CD4-positive, alpha-beta memory T cell (primary cell): ENCODE measurements around the gene ZNF138. TPM values are rescaled to one million over a fixed set of nuclear protein-coding genes. Genes with fewer than 3 reads are reported as not detected.
"Not testable (repeated sequence)": the region's sequence is repeated elsewhere in the genome, so short reads cannot be mapped to it uniquely, and the experiment has no call there.

Experiments
- CTCF ChIA-PET: fragments of 350-600 bp; sonication (Branson Sonifier 250); formaldehyde crosslinking; loops from one replicate; lab custom pipeline; 2021; ENCODE audit warnings: inconsistent platforms; ENCODE audit not compliant: partially characterized antibody; lab: Charles Lee
- POLR2A ChIA-PET: fragments of 350-600 bp; sonication (Branson Sonifier 250); formaldehyde crosslinking; loops from one replicate; lab custom pipeline; 2021; ENCODE audit not compliant: partially characterized antibody; lab: Charles Lee
- DNase-seq, 5 donors: peaks; one replicate each; pipeline versions ENCODE4 v3.0.0 to v3.0.0-alpha.2; 2020 to 2022; ENCODE audit warnings: mixed read lengths in 1 of 5
- H3K27ac ChIP-seq: one replicate; pipeline ENCODE4 v1.7.0; 2013; ENCODE audit warnings: low read depth, low read length
- H3K27me3 ChIP-seq: 2 replicates; pipeline ENCODE4 v1.7.0; 2013; ENCODE audit warnings: mild to moderate bottlenecking, low read length, moderate library complexity; ENCODE audit not compliant: insufficient read depth
- H3K36me3 ChIP-seq: 2 replicates; pipeline ENCODE4 v1.7.0; 2013; ENCODE audit warnings: mild to moderate bottlenecking, low read length, moderate library complexity; ENCODE audit not compliant: insufficient read depth
- H3K4me1 ChIP-seq: 2 replicates; pipeline ENCODE4 v1.7.0; 2013; ENCODE audit warnings: mild to moderate bottlenecking, low read length, moderate library complexity; ENCODE audit not compliant: insufficient read depth
- H3K4me3 ChIP-seq, 2 donors: one replicate each; pipeline ENCODE4 v1.7.0; 2013; ENCODE audit warnings: low read length in 2 of 2, mild to moderate bottlenecking in 1 of 2
- H3K9me3 ChIP-seq, 2 donors: one replicate each; pipeline ENCODE4 v1.7.0; 2013; ENCODE audit warnings: low read length in 2 of 2, control low read depth in 1 of 2; ENCODE audit not compliant: control insufficient read depth in 1 of 2
- H3K27ac Mint-ChIP-seq, 7 donors: one replicate each; pipeline ENCODE4 v1.8.0; 2020 to 2021; ENCODE audit warnings: mixed read lengths in 7 of 7, mild to moderate bottlenecking in 6 of 7, inconsistent platforms in 3 of 7, moderate library complexity in 3 of 7
- H3K27me3 Mint-ChIP-seq, 2 donors: one replicate each; pipeline ENCODE4 v1.8.0; 2020 to 2021; ENCODE audit warnings: mixed read lengths in 2 of 2
- H3K36me3 Mint-ChIP-seq, 2 donors: one replicate each; pipeline ENCODE4 v1.8.0; 2020 to 2021; ENCODE audit warnings: mixed read lengths in 2 of 2, inconsistent platforms in 1 of 2, mild to moderate bottlenecking in 1 of 2
- H3K4me1 Mint-ChIP-seq, 4 donors: one replicate each; pipeline ENCODE4 v1.8.0; 2020 to 2021; ENCODE audit warnings: mixed read lengths in 4 of 4, mild to moderate bottlenecking in 1 of 4
- H3K4me3 Mint-ChIP-seq, 8 donors: one replicate each; pipeline ENCODE4 v1.8.0; 2020 to 2021; ENCODE audit warnings: mixed read lengths in 8 of 8, mild to moderate bottlenecking in 7 of 8, moderate library complexity in 6 of 8, inconsistent platforms in 3 of 8
- H3K9me3 Mint-ChIP-seq, 8 donors: one replicate each; pipeline ENCODE4 v1.8.0; 2020 to 2021; ENCODE audit warnings: mixed read lengths in 8 of 8, mild to moderate bottlenecking in 5 of 8, inconsistent platforms in 3 of 8, moderate library complexity in 1 of 8
- intact Hi-C: fragments of 100-400 bp; cut with micrococcal nuclease; formaldehyde crosslinking; loops from one replicate; pipeline ENCODE4 v1.15.1; 2023
- polyA plus RNA-seq, 2 donors: library from polyadenylated mRNA; unstranded; fragments of 300-500 nt; fragmentation: Illumina TruSeq; gene quantifications; one replicate each; pipeline ENCODE4 v1.2.3, GENCODE V29; 2021
- total RNA-seq, 2 experiments: library from RNA; stranded (reverse); gene quantifications; one replicate each; pipeline ENCODE4 v1.2.3, GENCODE V29; 2021

Gene ZNF138
- total and polyA plus RNA-seq, 4 experiments from 2014 or later: 12.1 to 15.3 (median 13.9) TPM

- H3K27ac ChIP-seq, H3K4me3 ChIP-seq, H3K9me3 Mint-ChIP-seq, H3K27me3 ChIP-seq, POLR2A ChIA-PET, H3K9me3 ChIP-seq, H3K4me3 Mint-ChIP-seq, H3K27me3 Mint-ChIP-seq, DNase-seq: not testable (repeated sequence)
- Mint-ChIP-seq H3K27ac (peak overlapping the region in 1 of 7 donors; percentile 22), H3K4me1 (peaks cover 30 to 64% (median 43%) of the 10 kb centered on the region in 4 donors), H3K36me3 (peaks cover 53 to 66% of the 10 kb centered on the region in 2 donors)
- intact Hi-C loops: loop anchor here (10.0 kb wide), 2 partner anchors 206 to 1946 kb away; partner anchors contain the start of genes ERV3-1 and RABGEF1
- CTCF ChIA-PET: interaction anchor here (0.7 kb wide), 1 partner anchor 42 kb away, joined by 3 read pairs; no protein-coding TSS in a partner anchor
- peaks cover 20% of the 10 kb centered on the region for H3K4me1 ChIP-seq
- peaks cover 20% of the 10 kb centered on the region for H3K36me3 ChIP-seq
Observed at GRCh38 chr7:64799169-64799568, 4.9 kb downstream of the ZNF138 start.

DNA sequence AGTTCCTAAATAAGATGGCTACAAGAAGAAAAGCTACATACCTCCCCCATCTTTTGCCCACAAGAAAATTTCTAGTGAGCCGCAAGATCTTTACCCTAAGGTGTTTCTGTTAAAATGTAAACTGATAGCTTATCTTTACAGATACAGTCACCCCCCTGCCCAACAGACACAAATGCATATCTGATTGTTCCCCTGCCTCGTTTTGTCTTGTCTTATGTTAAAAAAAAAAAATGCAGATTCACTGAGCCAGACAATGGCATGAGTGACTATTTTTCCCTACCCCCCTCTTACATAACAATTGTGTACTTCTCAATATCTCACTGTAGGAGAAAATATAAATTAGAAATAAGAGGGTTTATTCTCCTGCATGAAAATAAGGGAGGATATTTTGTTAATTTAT is 8.5 kb downstream of the ZNF138 start:
- POLR2A ChIA-PET: no interaction called here
- peaks cover 21% of the 10 kb centered on the region for H3K36me3 ChIP-seq
- CTCF ChIA-PET: interaction anchor here (1.5 kb wide), 1 partner anchor 9 kb away, joined by 3 read pairs; the partner anchor contains the start of gene ZNF138

DNA sequence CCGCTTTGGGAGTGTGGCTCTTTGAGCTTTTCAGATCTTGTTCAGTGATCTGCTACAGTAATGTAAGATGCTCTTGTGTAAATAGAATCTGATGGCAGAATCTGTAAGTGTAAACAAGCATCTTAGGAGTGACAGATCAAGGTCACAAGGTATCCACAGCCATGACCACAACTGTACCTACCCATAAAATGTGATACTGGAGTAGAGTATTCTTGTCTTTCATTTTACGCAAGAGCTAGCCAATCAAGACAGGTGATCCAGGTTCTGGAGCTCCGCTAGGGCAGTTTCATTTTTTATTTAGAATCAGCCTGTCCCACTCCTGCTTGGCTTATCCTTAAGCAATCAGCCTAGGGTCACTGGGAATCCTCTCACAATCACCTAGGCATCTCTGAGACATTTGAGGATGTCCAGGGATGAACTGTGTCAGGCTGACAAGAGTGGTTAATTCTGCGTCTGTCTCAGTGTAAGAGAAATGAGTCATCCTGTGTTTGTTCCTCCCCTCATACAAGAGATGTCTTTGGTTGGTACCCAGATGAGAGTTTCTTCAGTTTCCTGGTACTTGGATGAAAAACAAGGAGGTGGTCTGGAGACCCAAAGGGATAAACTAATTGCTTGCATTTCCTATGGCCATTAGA is 13.6 kb downstream of the ZNF138 start:
- peaks cover 34 to 40% of the 10 kb centered on the region in 2 donors for H3K36me3 Mint-ChIP-seq
- H3K4me3 Mint-ChIP-seq: no peak overlapping the region
- H3K27ac Mint-ChIP-seq: no peak overlapping the region
- POLR2A ChIA-PET: no interaction called here
- no peaks in the 10 kb centered on the region for H3K27me3 Mint-ChIP-seq
- peaks cover 2 to 9% (median 6%) of the 10 kb centered on the region in 4 donors for H3K4me1 Mint-ChIP-seq
- intact Hi-C loops: no loop called here
- CTCF ChIA-PET: no interaction called here
- DNase-seq: no peak
- Histone ChIP-seq H3K9me3 (no peaks in the 10 kb centered on the region), H3K4me1 (no peaks in the 10 kb centered on the region), H3K4me3 (no peak overlapping the region), H3K27ac (no peak overlapping the region), H3K36me3 (peaks cover 4% of the 10 kb centered on the region), H3K27me3 (no peaks in the 10 kb centered on the region)
- H3K9me3 Mint-ChIP-seq: peaks cover 0 to 7% (median 0%) of the 10 kb centered on the region in 8 donors

More for the DNA sequence above, 8.5 kb downstream of the ZNF138 start:
- H3K27me3 Mint-ChIP-seq: no peaks in the 10 kb centered on the region
- H3K36me3 Mint-ChIP-seq: peaks cover 58 to 63% of the 10 kb centered on the region in 2 donors
- Histone ChIP-seq H3K4me3 (no peak overlapping the region), H3K27ac (no peak overlapping the region), H3K4me1 (no peaks in the 10 kb centered on the region), H3K9me3 (no peaks in the 10 kb centered on the region), H3K27me3 (no peaks in the 10 kb centered on the region)
- no peak overlapping the region for H3K4me3 Mint-ChIP-seq
- H3K9me3 Mint-ChIP-seq: peaks cover 0 to 5% (median 0%) of the 10 kb centered on the region in 8 donors
- DNase-seq: no peak
- peaks cover 15 to 46% (median 26%) of the 10 kb centered on the region in 4 donors for H3K4me1 Mint-ChIP-seq
- intact Hi-C loops: no loop called here
- H3K27ac Mint-ChIP-seq: no peak overlapping the region

- no peaks in the 10 kb centered on the region for H3K27me3 Mint-ChIP-seq
- ChIA-PET CTCF (no interaction called here), POLR2A (no interaction called here)
- no peaks in the 10 kb centered on the region for H3K36me3 ChIP-seq
- no peak overlapping the region for H3K4me3 ChIP-seq
- H3K4me3 Mint-ChIP-seq: no peak overlapping the region
- no peak overlapping the region for H3K27ac ChIP-seq
- intact Hi-C loops: no loop called here
- peaks cover 0 to 5% (median 0%) of the 10 kb centered on the region in 8 donors for H3K9me3 Mint-ChIP-seq
- no peak overlapping the region for H3K27ac Mint-ChIP-seq
- no peaks in the 10 kb centered on the region for H3K4me1 ChIP-seq
- DNase-seq: no peak
- no peaks in the 10 kb centered on the region for H3K27me3 ChIP-seq
- H3K36me3 Mint-ChIP-seq: peaks cover 37 to 46% of the 10 kb centered on the region in 2 donors
- no peaks in the 10 kb centered on the region for H3K9me3 ChIP-seq
- peaks cover 6 to 13% (median 8%) of the 10 kb centered on the region in 4 donors for H3K4me1 Mint-ChIP-seq
Observed at GRCh38 chr7:64811767-64812166, 17.5 kb downstream of the ZNF138 start.

GRCh38 chr7:64830926-64831325 is 36.7 kb downstream of the ZNF138 start:
- H3K36me3 Mint-ChIP-seq: peaks cover 42 to 56% of the 10 kb centered on the region in 2 donors
- POLR2A ChIA-PET: interaction anchor here (0.5 kb wide), 1 partner anchor 17 kb away, joined by 3 read pairs; no protein-coding TSS in a partner anchor
- no peaks in the 10 kb centered on the region for H3K4me1 Mint-ChIP-seq
- no peak overlapping the region for H3K4me3 ChIP-seq
- CTCF ChIA-PET: no interaction called here
- intact Hi-C loops: no loop called here
- H3K4me1 ChIP-seq: no peaks in the 10 kb centered on the region
- H3K27ac ChIP-seq: no peak overlapping the region
- no peak overlapping the region for H3K4me3 Mint-ChIP-seq
- H3K27me3 ChIP-seq: no peaks in the 10 kb centered on the region
- no peaks in the 10 kb centered on the region for H3K36me3 ChIP-seq
- peaks cover 0 to 63% (median 49%) of the 10 kb centered on the region in 8 donors for H3K9me3 Mint-ChIP-seq
- no peak overlapping the region for H3K27ac Mint-ChIP-seq
- H3K27me3 Mint-ChIP-seq: no peaks in the 10 kb centered on the region
- DNase-seq: no peak
- peaks cover 0 to 3% of the 10 kb centered on the region in 2 donors for H3K9me3 ChIP-seq

- Histone ChIP-seq H3K4me3 (no peak overlapping the region), H3K27ac (no peak overlapping the region), H3K27me3 (no peaks in the 10 kb centered on the region), H3K4me1 (no peaks in the 10 kb centered on the region), H3K36me3 (no peaks in the 10 kb centered on the region), H3K9me3 (peaks cover 0 to 3% of the 10 kb centered on the region in 2 donors)
- no peak for DNase-seq
- ChIA-PET CTCF (no interaction called here), POLR2A (no interaction called here)
- H3K4me1 Mint-ChIP-seq: no peaks in the 10 kb centered on the region
- peaks cover 0 to 66% (median 53%) of the 10 kb centered on the region in 8 donors for H3K9me3 Mint-ChIP-seq
- H3K4me3 Mint-ChIP-seq: no peak overlapping the region
- peaks cover 42 to 56% of the 10 kb centered on the region in 2 donors for H3K36me3 Mint-ChIP-seq
- no peaks in the 10 kb centered on the region for H3K27me3 Mint-ChIP-seq
- intact Hi-C loops: no loop called here
- H3K27ac Mint-ChIP-seq: no peak overlapping the region
Observed at GRCh38 chr7:64832136-64832535, 37.9 kb downstream of the ZNF138 start.

DNA sequence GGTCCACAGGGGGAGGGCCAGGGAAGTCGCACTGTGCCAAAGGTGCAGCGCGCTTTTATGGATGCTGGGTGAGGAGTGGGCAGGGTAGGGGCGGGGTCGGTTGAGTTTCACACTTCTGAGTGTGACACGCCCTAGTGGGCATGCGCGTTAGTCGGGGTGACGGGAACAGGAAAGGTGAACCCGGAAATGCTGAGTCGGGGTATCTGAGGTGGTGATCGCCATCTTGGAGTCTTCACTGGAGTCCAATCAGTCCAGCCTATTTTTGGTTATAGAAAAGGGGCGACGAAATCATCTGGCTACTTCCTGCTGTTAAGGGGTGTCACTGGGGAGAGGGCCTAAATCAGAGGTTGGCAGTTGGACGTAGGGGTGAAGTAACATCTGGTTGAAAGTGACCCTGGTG is 40.8 kb downstream of the ZNF138 start:
- peaks cover 28 to 41% of the 10 kb centered on the region in 2 donors for H3K36me3 Mint-ChIP-seq
- peaks cover 0 to 3% of the 10 kb centered on the region in 2 donors for H3K9me3 ChIP-seq

More for the DNA sequence above, 40.8 kb downstream of the ZNF138 start:
- Histone ChIP-seq H3K4me1 (no peaks in the 10 kb centered on the region), H3K27ac (no peak overlapping the region), H3K4me3 (no peak overlapping the region), H3K36me3 (no peaks in the 10 kb centered on the region), H3K27me3 (no peaks in the 10 kb centered on the region)
- Mint-ChIP-seq H3K27ac (no peak overlapping the region), H3K4me1 (no peaks in the 10 kb centered on the region), H3K27me3 (no peaks in the 10 kb centered on the region), H3K4me3 (peak overlapping the region in 1 of 8 donors; percentile 36), H3K9me3 (peaks cover 0 to 67% (median 50%) of the 10 kb centered on the region in 8 donors)
- ChIA-PET CTCF (no interaction called here), POLR2A (no interaction called here)
- intact Hi-C loops: no loop called here
- no peak for DNase-seq
